Glomerular visceral epithelial cell (primary cell): ENCODE measurements around the gene RNF167.

Source experiments
- DNase-seq: peaks from one replicate; pipeline ENCODE4 v3.0.0-alpha.2; 2016; ENCODE audit errors: extremely low spot score

RNF167 gene

GRCh38 chr17:4939796-4940554 lies at the start of gene RNF167, which contains the start of gene SLC25A11:
RNF167 (plus strand) TSS chr17:4940268; CDS start chr17:4940910, 642 bp downstream.
SLC25A11 (minus strand) TSS chr17:4940046; CDS start chr17:4939910, 136 bp downstream.
- peak; percentile 99 for DNase-seq

GRCh38 chr17:4891411-4892410 lies 48.4 kb upstream of the RNF167 start:
- DNase-seq = no peak

GRCh38 chr17:4892499-4893221 lies 47.4 kb upstream of the RNF167 start:
- DNase-seq = no peak

GRCh38 chr17:4893272-4893671 lies 46.8 kb upstream of the RNF167 start:
- no peak for DNase-seq

- DNase-seq = no peak
Observed at GRCh38 chr17:4893721-4894560, 46.1 kb upstream of the RNF167 start.

GRCh38 chr17:4895121-4895520 lies 44.9 kb upstream of the RNF167 start:
- DNase-seq = no peak

GRCh38 chr17:4895657-4896331 lies 44.3 kb upstream of the RNF167 start:
- DNase-seq = no peak

GRCh38 chr17:4896332-4897197 lies 43.5 kb upstream of the RNF167 start:
- DNase-seq = no peak

- no peak for DNase-seq
Observed at GRCh38 chr17:4897198-4897687, 42.8 kb upstream of the RNF167 start.

- no peak for DNase-seq
Observed at GRCh38 chr17:4897785-4898184, 42.3 kb upstream of the RNF167 start.

GRCh38 chr17:4898351-4898750 lies 41.7 kb upstream of the RNF167 start:
- no peak for DNase-seq

- no peak for DNase-seq
Observed at GRCh38 chr17:4898927-4899326, 41.1 kb upstream of the RNF167 start.

GRCh38 chr17:4899341-4900230 lies 40.5 kb upstream of the RNF167 start, which contains the start of gene C17orf107:
C17orf107 (plus strand) TSS chr17:4899536; CDS start chr17:4899763, 227 bp downstream.
- DNase-seq = no peak

GRCh38 chr17:4900231-4901107 lies 39.6 kb upstream of the RNF167 start:
- no peak for DNase-seq

GRCh38 chr17:4901108-4901647 lies 38.9 kb upstream of the RNF167 start:
- DNase-seq = no peak

GRCh38 chr17:4901648-4902344 lies 38.3 kb upstream of the RNF167 start:
- no peak for DNase-seq
